ENCODE results near the gene PRSS36.
"Not testable (repeated sequence)": the region's sequence is repeated elsewhere in the genome, so short reads cannot be mapped to it uniquely, and the experiment has no call there.

PRSS36 gene

DNA sequence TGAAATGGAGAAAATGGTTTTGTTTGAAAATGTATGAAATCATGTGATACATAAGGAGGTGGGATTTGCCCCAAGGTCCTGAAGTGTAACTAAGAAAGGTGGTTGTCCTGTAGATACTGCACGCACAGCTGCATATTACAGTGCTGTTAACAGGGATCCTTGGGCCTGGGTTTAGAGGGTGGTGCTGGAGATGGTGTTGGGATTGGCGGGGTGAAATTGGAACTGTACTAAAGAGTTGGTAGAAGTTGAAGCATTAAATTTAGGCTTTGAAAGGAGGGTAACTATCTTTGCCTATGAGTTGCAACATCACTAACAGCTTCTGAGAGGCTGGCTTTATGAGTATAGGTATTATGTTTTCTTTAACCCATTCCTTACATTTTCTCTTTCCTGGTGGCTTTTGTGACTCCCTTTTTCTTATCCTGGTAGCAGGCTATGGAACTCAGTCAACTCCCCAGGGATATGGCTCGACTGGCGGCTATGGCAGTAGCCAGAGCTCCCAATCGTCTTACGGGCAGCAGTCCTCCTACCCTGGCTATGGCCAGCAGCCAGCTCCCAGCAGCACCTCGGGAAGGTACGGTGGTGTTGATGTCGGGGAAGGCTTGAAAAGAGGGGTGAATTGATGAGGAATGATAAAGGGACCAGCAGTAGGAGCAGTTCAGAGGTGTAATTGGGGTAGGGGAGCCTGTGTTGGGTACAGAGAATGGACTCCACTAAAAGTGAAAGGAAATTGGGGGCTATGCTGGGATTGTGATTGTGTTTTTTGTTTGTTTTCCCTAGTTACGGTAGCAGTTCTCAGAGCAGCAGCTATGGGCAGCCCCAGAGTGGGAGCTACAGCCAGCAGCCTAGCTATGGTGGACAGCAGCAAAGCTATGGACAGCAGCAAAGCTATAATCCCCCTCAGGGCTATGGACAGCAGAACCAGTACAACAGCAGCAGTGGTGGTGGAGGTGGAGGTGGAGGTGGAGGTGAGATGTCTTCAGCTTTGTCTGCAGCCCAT, 33.9 kb upstream of the PRSS36 start:
- DNase-seq (ENCODE audit: low read depth, low spot score), result no peak

DNA sequence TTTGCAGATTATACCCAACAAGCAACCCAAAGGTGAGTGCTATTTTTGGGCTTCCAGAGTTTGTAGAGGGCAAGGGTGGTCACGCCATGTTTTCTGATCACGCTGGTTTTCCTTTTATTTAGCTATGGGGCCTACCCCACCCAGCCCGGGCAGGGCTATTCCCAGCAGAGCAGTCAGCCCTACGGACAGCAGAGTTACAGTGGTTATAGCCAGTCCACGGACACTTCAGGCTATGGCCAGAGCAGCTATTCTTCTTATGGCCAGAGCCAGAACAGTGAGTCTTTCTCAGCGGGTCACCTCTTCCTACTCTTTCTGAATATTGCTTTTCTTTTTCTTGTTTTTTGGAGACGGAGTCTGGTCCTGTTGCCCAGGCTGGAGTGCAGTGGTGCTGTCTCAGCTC, 32.5 kb upstream of the PRSS36 start:
- DNase-seq (ENCODE audit: low read depth, low spot score), result no peak

DNA sequence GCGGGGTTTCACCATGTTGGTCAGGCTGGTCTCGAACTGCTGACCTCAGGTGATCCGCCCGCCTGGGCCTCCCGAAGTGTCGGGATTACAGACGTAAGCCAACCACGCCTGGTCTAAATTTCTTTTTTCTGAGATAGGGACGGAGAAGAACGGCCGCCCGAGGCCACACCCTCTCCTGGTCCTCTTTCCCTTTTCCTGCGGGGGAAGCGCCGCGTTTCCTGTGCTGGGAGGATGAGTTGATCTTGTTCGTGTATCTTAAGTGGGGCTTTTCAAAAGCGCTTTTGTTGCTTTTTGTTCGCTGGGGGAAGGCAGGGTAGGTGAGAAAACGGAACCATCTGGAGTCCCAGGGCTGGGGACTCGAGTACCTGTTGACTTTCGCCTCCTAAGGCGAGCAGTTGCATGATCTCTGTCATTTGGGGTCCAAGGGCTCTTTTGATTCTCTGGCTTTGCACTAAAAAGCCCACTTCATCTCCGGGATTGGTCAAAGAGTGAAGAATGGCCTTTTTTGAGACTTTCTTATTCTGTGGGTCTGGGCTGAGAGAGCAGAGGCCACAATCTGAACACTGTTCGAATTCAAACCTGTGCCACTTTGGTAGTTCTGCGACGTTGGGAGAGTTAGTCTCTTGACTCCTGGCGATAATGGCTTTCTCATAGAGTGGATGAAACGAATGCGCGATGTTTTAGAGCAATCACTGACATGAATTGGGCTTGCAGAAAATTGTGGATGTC, 31.4 kb upstream of the PRSS36 start:
- DNase-seq (ENCODE audit: low read depth, low spot score), result no peak

DNA sequence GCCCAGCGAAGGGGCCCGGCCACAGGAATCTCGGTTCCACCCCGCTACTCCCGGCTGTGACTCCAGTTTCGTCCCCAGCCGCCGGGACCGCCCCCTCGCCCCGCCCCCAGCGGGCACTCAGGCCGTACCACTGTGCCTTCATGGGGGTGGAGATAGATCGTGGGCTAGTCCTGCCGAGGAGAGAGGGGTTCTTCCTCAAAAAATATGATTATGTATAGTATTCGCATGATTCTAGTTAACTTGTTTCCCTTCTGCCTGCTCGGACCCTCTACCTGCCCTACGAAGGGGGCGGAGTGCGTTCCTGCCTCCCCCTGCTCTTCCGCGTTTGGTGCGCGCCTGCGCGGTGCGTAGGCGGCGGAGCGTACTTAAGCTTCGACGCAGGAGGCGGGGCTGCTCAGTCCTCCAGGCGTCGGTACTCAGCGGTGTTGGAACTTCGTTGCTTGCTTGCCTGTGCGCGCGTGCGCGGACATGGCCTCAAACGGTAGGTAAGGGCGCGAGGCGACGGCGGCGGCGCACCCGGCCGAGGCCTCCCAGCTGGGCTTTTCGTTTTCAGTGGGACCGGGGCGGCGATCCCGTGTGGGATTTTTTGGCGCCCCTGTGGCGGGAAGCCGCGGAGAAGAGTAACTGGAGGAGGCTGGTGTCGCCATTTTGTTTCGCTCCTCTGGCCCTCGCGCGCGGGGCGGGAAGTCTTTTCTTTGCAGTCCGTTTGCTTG, 30.0 kb upstream of the PRSS36 start, which contains the start of gene FUS:
Gene FUS (plus strand): TSS at position 393 of the 713 bp plus-strand sequence. CDS start 76 bp downstream, at position 469.
- DNase-seq (ENCODE audit: low read depth, low spot score), result peak; percentile 80

DNA sequence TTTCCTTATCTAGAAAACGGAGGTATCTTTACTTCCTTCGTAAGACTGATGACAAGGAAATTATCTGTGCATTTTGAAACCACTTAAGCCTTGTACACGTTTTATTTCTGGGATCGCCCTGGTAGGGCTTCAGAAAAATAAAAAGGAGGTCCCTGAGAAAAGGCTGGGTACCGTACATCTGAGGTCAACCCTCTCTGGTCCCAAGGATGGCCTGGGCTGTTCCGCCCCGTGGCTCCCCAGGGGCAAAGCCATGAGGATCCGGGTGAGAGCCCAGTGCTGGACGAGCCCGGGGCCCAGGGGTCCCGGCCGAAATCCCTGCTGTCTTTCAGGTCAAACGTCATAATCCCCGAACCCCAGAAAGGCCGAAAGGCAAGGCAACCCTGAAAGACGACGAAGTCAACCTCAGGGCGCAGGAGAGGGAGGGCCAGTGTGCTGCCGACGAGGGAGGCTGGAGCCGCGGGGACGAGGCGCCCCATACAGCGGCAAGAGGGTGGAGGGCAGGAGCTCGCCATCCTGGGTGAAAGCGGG, 29.4 kb upstream of the PRSS36 start:
- no peak for DNase-seq (ENCODE audit: low read depth, low spot score)

DNA sequence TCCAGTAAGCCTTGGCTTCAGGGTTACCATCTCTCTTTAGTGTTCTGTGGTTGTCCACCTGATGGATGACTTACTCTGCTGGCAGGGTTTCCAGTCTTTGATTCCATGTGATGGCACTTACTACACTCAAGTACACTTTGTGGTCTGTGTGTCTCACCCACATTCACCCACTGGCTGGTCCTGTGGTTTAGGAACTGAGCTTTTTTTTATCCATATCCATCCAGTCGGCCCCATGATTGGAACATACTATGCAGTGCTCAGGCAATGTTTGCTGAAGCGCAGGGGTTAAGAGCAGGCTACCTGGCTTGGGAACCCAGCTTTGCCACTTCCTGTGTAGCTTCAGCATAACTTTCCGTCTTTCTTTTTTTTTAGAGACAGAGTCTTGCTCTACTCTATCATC, 27.3 kb upstream of the PRSS36 start:
- DNase-seq (ENCODE audit: low read depth, low spot score), result no peak

DNA sequence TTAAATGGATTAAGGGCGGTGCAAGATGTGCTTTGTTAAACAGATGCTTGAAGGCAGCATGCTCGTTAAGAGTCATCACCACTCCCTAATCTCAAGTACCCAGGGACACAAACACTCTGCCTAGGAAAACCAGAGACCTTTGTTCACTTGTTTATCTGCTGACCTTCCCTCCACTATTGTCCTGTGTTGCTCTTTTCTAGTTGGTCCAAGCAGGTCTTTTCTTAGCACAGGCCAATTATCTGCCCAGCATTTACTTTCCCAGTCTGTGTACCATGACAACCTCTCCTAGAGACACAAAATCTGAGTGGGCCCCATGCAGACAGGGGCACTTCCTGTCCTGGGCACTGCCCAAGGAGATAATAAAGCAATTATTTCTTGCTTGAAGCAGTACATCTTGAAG, 20.2 kb upstream of the PRSS36 start:
- not testable (repeated sequence) for DNase-seq (ENCODE audit: low read depth, low spot score)

DNA sequence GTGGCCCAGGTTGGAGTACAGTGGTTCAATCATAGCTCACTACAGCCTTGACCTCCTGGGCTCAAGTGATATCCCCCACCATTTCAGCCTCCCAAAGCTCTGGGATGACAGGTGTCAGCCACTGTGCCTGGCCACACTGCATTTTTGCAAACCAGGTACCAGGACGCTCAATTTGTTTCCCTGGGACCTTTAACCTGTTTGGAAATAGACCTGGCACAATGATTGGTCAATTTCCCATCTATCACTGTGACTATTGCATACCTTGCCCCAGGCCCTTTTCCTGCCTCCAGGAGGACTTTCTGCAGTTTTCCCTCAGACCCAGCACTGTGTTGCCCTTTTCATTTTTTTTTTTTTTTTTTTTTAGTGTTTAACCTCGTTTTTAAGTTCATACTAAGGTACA, 19.0 kb upstream of the PRSS36 start:
- DNase-seq (ENCODE audit: low read depth, low spot score), result no peak

DNA sequence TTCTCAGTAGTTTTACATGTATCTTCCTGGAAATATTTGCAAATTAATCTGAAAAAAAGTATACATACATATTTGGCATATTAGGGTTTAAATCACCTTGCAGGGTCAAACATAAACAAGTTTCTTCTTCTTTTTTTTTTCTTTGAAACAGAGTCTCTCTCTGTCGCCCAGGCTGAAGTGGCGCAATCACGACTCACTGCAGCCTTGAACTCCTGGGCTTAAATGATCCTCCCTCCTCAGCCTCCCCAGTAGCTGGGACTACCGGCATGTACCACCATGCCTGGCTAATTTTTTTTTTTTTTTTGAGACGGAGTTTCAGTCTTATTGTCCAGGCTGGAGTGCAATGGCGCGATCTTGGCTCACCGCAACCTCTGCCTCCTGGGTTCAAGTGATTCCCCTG, 17.4 kb upstream of the PRSS36 start:
- no peak for DNase-seq (ENCODE audit: low read depth, low spot score)

DNA sequence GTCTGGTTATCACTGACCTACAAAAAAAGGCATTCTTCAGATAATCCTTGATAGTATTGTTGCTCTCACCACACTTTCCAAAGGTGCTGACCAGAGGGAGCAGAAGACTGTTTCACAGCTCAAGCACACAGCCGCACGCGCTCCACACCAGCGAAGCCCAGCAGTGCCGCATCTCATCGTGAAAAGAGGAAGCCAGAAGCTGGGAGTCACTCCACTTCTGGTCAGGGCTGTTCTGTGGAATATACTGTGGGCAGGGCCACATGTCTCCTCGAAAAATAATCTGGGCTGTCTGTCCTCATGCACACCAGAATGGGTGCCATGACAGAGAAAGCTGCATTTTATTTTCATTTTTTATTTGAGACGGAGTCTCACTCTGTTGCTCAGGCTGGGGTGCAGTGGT, 7.3 kb upstream of the PRSS36 start:
- DNase-seq (ENCODE audit: low read depth, low spot score), result no peak

DNA sequence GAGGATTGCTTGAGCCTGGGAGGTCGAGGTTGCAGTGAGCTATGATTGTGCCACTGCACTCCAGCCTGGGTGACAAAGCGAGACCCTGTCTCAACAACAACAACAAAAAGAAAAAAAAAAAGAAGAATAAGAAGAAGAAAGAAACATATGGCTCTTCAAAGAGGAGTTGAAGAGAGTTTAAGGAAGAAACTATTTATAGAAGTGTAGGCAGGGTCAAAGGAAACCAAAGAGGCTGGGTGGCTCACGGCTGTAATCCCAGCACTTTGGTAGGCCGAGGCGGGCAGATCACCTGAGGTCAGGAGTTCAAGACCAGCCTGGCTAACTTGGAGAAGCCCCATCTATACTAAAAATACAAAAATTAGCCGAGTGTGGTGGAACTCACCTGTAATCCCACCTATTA, 1.1 kb upstream of the PRSS36 start:
- not testable (repeated sequence) for DNase-seq (ENCODE audit: low read depth, low spot score)

DNA sequence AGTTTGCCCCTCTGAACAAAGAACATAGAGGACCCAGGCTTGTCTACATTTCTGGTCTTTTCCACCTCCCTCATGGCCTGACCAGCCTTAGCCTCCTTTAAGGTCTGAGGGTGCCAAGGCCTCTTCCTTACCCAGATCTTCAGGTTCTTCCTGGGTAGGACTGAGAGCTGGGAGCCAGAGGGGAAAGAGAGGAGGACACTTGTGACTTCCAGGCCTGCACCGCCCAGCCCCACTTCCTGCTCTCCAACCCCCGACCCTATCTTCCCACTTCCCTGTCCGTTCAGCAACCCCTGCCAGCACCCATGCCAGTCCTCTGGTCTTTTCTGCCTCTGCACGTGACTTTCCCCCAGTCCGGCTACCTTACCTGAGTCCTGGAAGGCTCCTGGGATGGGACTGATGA, 534 bp downstream of the PRSS36 start:
- no peak for DNase-seq (ENCODE audit: low read depth, low spot score)

DNA sequence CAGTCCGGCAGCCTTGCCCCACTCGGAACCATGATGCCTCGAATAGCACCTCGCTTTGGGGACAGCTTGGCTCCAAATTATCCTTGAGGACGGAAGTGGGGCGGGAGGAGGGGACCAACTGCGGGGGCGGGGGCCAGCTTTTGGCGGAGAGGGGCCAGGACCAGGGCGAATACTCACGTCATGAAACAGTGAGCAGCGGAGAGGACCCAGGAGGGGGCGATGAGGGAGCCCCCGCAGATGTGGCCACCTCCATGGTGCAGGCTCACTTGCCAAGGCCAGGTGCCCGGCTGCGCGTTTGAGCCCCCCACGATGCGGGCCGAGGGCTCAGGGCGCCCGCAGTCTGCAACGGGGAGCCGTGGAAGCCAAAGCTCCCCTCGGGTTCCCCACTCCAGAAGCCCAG, 970 bp downstream of the PRSS36 start:
- DNase-seq (ENCODE audit: low read depth, low spot score), result no peak

DNA sequence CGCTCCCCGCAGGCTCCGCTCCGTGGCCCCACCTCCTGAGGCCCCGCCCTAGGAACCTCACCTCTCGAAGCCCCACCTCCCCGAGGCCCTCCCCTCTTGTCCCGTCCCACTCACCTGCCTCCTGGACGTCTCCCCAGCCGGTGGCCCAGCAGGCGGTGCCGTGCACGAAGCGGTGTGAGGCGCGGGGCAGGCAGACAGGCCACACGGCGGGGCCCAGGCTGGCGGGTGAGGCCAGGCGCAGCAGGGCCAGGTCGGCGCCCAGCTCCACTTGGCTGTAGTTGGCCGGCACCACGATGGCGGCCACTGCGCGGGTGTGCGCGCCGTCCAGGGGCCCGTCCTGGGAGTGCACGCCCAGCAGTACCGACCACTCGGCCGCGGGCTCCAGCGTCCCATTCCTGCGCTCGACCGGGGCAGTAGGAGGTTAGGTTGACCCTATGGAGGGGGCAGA, 1.6 kb downstream of the PRSS36 start:
- no peak for DNase-seq (ENCODE audit: low read depth, low spot score)

DNA sequence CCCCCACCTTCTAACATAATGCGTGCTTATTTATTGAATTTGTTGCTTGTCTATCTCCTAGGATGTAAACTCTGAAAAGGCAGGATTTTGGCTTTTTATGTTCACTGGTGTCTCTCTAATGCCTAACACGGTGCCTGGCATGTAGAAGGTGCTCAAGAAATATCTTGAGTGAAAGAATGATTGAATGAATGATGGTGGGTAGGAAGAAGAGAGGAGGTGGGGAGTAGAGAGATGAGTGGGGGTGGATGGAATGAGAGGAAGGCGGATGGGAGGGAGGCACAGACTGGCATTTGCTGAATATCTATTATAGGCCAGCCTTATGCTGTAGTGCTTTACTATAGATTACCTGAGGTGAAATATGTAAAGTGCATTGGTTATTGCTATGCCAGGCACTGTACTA, 2.3 kb downstream of the PRSS36 start:
- DNase-seq (ENCODE audit: low read depth, low spot score), result no peak

DNA sequence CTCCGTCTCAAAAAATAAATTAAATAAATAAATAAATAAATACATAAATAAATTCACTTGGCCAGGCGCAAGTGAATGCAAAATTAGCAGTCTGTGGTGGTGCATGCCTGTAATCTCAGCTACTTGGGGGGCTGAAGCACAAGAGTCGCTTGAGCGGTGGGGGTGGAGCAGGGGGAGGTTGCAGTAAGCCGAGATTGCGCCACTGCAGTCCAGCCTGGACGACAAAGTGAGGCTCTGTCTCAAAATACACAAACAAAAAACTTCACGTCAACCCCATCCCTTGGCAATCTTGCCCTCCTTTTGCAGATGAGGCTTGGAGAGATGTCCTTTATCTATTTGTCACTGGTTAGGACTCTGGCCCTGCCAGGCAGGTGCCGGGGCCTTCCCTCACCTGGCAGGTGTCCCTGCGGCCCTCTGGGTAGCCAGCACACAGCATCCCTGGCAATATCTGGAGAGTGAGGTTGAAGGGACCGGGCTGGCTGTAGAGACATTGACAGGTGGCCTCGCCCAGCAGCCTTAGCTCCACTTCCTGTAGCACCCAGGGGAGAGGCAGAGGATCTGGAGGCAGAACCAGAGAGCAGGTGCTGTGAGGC, 4.4 kb downstream of the PRSS36 start:
- DNase-seq (ENCODE audit: low read depth, low spot score), result no peak

DNA sequence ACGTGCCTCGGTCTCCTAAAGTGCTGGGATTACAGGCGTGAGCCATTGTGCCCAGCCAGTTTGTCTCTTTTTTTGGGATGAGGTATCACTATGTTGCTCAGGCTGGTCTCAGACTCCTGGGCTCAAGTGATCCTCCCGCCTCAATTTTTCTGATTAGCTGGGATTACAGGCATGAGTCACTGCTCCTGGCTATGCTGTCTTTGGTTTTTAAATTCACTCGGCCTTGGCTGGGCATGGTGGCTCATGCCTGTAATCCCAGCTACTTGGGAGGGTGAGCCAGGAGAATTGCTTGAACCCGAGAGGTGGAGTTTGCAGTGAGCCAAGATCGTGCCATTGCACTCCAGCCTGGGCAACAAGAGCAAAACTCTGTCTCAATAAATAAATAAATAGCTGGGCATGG, 5.4 kb downstream of the PRSS36 start:
- DNase-seq (ENCODE audit: low read depth, low spot score), result not testable (repeated sequence)

DNA sequence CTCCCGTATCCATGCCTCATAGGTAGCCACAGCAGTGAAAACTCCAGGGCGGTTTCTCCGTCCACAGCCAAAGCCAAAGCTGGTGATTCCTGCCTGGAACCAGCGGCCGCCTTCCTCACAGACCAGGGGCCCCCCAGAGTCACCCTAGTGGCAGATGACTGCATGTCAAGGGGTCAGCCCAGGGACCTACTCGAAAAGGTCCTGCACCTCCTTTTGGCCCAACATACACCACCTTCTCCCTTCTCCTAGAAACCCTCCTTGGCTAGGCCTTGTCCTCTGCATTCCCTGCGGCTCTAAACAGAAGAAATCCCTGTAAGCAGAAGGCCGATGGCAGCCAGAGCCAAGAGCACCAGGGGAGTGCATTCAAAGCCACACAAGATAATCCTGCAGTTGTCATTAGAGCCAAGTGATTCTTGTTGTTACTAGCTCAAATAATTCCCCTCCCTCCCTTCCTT, 6.1 kb downstream of the PRSS36 start:
- no peak for DNase-seq (ENCODE audit: low read depth, low spot score)

DNA sequence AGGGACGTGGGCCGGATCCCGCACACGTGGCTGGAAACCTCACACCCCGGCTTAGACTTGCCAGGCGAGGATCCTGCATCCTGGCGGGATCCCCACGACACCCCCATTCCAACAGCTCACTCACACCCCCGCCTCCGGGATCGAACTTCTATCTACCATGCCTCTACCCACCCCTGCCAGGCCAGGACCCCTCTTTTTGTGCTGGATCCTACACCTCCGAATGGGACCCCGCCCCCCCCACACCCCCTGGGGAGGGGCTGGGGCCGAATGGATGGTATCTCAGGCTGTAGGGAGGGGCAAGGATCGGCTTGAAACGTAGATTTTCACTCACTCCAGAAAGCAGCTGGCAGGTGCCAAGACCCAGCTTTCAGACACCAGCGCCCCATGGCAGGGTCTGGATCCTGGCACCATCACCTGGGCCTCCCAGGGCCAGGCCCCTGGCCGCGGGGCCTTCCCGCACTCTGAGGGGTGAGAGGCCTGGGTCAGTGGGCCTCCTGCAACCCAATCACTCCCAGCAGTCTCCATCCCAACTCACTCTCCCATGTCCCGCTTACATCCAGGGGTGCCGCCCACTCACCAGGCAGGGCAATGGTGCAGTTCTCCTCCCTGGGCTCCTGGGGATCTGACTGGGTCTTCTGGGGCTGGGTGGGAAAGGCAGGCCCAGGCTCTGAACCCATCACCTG, 6.7 kb downstream of the PRSS36 start:
- DNase-seq (ENCODE audit: low read depth, low spot score), result no peak

All from activated CD4-positive, CD25-positive, alpha-beta regulatory T cell treated with anti-CD3 and anti-CD28 coated beads, Interleukin-2, amount 50 U/mL, for 16 hours (primary cell).